BLaER1 (cell line): Measurements from ENCODE around the gene TTC36.
A peak's percentile ranks its signal among the peaks of the same experiment; 100 is the strongest.

Source experiments
- H3K27ac ChIP-seq: shearing (Covaris generic); formaldehyde crosslinking; 2 replicates; pipeline ENCODE4 v1.8.1; 2022
- H3K27me3 ChIP-seq: shearing (Covaris generic); formaldehyde crosslinking; 2 replicates; pipeline ENCODE4 v1.8.1; 2022
- H3K36me3 ChIP-seq: shearing (Covaris generic); formaldehyde crosslinking; 2 replicates; pipeline ENCODE4 v1.8.1; 2022
- H3K4me1 ChIP-seq: shearing (Covaris generic); formaldehyde crosslinking; 2 replicates; pipeline ENCODE4 v1.8.1; 2022
- H3K4me2 ChIP-seq: shearing (Covaris generic); formaldehyde crosslinking; 2 replicates; pipeline ENCODE4 v1.8.1; 2022
- H3K4me3 ChIP-seq: shearing (Covaris generic); formaldehyde crosslinking; 2 replicates; pipeline ENCODE4 v1.8.1; 2022
- H3K9ac ChIP-seq: shearing (Covaris generic); formaldehyde crosslinking; 2 replicates; pipeline ENCODE4 v1.8.1; 2022
- H3K9me3 ChIP-seq: shearing (Covaris generic); formaldehyde crosslinking; 2 replicates; pipeline ENCODE4 v1.8.1; 2022
- H4K20me1 ChIP-seq: shearing (Covaris generic); formaldehyde crosslinking; 2 replicates; pipeline ENCODE4 v1.8.1; 2022
- Cebpa-rat ChIP-seq: shearing (Covaris generic); IDR thresholded peaks from 2 replicates; pipeline ENCODE4 v1.8.1; 2022

Gene TTC36

DNA sequence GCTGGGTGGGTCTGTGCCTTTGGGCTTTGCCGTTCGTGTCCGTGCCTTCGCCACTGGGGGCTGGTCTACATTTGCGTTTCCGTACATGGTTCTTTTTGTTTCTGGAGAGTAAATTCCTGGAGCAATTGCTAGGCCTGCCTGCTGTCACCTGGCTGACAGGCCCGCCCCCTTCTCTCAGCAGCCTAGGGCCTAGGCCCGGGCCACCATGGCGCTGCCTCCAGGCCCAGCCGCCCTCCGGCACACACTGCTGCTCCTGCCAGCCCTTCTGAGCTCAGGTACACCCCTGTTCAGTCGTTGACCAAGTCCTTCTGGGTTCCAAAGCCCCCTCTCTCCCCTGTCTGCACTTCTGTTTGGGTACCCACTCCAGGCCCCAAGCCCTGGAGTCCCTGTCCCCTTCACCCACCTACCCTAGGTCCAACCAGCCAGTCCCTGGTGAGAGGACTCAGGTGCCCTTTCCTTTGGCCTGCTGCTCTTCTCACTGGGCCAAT lies 4.4 kb downstream of the TTC36 start:
- Histone ChIP-seq H3K27ac (peak overlapping the region; percentile 86; the same call in 1 of the 2 replicates), H3K9ac (peak overlapping the region; percentile 89), H3K9me3 (no peaks in the 10 kb centered on the region)

DNA sequence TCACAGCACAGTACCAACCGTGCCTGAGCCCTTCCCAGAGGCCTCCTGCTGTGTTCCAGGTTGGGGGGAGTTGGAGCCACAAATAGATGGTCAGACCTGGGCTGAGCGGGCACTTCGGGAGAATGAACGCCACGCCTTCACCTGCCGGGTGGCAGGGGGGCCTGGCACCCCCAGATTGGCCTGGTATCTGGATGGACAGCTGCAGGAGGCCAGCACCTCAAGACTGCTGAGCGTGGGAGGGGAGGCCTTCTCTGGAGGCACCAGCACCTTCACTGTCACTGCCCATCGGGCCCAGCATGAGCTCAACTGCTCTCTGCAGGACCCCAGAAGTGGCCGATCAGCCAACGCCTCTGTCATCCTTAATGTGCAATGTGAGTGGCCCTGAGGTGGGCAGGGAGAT lies 4.8 kb downstream of the TTC36 start:
- Histone ChIP-seq H3K27me3 (no peaks in the 10 kb centered on the region), H3K36me3 (peaks cover 42% of the 10 kb centered on the region; the same call in 1 of the 2 replicates), H3K4me2 (peak overlapping the region; percentile 80), H3K27ac (no peak overlapping the region), H4K20me1 (no peaks in the 10 kb centered on the region), H3K4me1 (peaks cover 36% of the 10 kb centered on the region), H3K9me3 (no peaks in the 10 kb centered on the region), H3K9ac (peak overlapping the region; percentile 89), H3K4me3 (peak overlapping the region; percentile 84)
- TF ChIP-seq Cebpa-rat: no peak

More for the DNA sequence above, 4.4 kb downstream of the TTC36 start:
- Histone ChIP-seq H3K27me3 (no peaks in the 10 kb centered on the region), H3K4me3 (peak overlapping the region; percentile 84), H3K36me3 (peaks cover 47% of the 10 kb centered on the region; the same call in 1 of the 2 replicates), H3K4me2 (peak overlapping the region; percentile 80), H3K4me1 (peaks cover 40% of the 10 kb centered on the region), H4K20me1 (no peaks in the 10 kb centered on the region)
- no peak for TF ChIP-seq Cebpa-rat

DNA sequence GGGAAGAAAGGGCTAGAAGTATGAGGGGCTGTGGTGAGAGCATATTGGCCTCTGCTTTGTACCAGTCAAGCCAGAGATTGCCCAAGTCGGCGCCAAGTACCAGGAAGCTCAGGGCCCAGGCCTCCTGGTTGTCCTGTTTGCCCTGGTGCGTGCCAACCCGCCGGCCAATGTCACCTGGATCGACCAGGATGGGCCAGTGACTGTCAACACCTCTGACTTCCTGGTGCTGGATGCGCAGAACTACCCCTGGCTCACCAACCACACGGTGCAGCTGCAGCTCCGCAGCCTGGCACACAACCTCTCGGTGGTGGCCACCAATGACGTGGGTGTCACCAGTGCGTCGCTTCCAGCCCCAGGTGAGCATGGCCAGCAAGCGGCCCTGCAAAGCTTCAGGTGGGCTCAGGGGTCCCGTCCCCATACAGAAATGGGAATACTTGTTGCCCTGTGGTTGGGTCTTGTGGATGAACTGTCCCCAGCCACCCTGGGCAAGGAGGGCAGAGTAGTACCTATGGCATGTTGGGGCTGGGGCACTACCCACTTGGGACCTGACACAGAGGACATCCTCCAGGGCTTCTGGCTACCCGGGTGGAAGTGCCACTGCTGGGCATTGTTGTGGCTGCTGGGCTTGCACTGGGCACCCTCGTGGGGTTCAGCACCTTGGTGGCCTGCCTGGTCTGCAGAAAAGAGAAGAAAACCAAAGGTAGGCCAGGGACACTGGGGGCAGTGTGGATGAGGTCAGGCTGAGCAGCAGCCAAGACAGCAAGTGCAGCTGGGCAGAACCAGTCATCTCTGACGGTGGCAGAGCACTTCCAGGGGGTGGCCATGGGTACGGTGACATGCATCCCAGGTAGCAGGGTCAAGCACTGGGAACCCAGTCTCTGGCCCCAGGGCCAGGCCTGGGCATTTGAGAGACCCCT lies 5.8 kb downstream of the TTC36 start:
- no peaks in the 10 kb centered on the region for H3K9me3 ChIP-seq
- H3K4me1 ChIP-seq: peaks cover 30% of the 10 kb centered on the region
- no peaks in the 10 kb centered on the region for H4K20me1 ChIP-seq
- no peak overlapping the region for H3K4me3 ChIP-seq
- H3K9ac ChIP-seq: no peak overlapping the region
- H3K27me3 ChIP-seq: no peaks in the 10 kb centered on the region
- TF ChIP-seq Cebpa-rat: no peak
- H3K27ac ChIP-seq: no peak overlapping the region
- H3K4me2 ChIP-seq: no peak overlapping the region
- H3K36me3 ChIP-seq: peaks cover 34% of the 10 kb centered on the region; the same call in 1 of the 2 replicates

DNA sequence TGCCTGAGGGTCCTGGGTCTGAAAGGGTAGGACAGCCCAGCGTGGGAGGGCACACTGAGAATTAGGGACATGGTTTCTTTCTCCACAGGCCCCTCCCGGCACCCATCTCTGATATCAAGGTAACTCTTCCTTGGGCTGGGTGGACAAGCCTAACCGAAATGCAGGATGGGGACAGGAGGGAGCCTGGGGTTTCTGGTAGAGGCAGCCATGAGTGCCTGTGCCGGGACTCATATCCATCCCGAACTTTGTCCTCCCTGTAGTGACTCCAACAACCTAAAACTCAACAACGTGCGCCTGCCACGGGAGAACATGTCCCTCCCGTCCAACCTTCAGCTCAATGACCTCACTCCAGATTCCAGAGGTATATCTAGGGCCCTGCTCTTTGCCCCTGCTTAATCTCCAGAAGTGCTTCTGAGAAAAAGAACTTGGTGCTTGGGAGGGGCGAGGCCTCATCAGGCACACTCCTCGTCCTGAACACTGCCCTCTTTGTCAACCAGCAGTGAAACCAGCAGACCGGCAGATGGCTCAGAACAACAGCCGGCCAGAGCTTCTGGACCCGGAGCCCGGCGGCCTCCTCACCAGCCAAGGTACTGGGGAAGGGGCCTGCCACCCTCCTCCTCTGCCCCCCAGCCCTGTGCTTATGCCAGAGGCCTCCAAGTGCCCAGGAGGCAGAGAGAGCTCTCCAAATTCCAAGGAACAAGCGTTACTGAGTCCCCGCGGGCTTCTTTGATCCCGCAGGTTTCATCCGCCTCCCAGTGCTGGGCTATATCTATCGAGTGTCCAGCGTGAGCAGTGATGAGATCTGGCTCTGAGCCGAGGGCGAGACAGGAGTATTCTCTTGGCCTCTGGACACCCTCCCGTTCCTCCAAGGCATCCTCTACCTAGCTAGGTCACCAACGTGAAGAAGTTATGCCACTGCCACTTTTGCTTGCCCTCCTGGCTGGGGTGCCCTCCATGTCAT lies 6.8 kb downstream of the TTC36 start:
- no peak for TF ChIP-seq Cebpa-rat
- no peak overlapping the region for H3K27ac ChIP-seq
- H3K4me3 ChIP-seq: no peak overlapping the region
- H4K20me1 ChIP-seq: no peaks in the 10 kb centered on the region
- peaks cover 24% of the 10 kb centered on the region for H3K4me1 ChIP-seq
- H3K4me2 ChIP-seq: no peak overlapping the region
- H3K36me3 ChIP-seq: peaks cover 28% of the 10 kb centered on the region; the same call in 1 of the 2 replicates
- H3K27me3 ChIP-seq: no peaks in the 10 kb centered on the region
- no peak overlapping the region for H3K9ac ChIP-seq
- no peaks in the 10 kb centered on the region for H3K9me3 ChIP-seq

DNA sequence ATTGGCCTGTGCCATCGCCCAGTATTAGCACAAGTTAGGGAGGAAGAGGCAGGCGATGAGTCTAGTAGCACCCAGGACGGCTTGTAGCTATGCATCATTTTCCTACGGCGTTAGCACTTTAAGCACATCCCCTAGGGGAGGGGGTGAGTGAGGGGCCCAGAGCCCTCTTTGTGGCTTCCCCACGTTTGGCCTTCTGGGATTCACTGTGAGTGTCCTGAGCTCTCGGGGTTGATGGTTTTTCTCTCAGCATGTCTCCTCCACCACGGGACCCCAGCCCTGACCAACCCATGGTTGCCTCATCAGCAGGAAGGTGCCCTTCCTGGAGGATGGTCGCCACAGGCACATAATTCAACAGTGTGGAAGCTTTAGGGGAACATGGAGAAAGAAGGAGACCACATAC lies 8.0 kb downstream of the TTC36 start:
- peaks cover 11% of the 10 kb centered on the region for H3K4me1 ChIP-seq
- peaks cover 31% of the 10 kb centered on the region; the same call in 1 of the 2 replicates for H3K36me3 ChIP-seq
- no peak overlapping the region for H3K4me2 ChIP-seq
- H3K27me3 ChIP-seq: no peaks in the 10 kb centered on the region
- TF ChIP-seq Cebpa-rat: no peak
- no peaks in the 10 kb centered on the region for H3K9me3 ChIP-seq
- H3K27ac ChIP-seq: no peak overlapping the region
- H3K9ac ChIP-seq: no peak overlapping the region
- no peaks in the 10 kb centered on the region for H4K20me1 ChIP-seq
- no peak overlapping the region for H3K4me3 ChIP-seq

DNA sequence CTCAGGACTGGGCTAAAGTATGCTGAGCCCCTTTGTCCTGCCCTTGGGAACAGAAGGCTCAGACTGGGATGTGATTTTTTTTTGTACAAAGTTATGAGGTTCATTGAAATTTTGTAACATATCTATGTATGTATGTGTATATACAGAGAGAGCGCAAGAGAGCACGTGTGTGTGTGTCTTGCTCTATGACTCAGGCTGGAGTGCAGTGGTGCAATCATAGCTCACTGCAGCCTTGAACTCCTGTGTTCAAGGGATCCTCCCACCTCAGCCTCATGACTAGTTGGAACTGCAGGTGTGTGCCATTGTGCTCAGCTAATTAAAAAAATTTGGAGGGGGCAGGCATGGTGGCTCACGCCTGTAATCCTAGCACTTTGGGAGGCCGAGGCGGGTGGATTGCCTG lies 9.5 kb downstream of the TTC36 start:
- Histone ChIP-seq H3K27me3 (no peaks in the 10 kb centered on the region), H3K36me3 (peaks cover 39% of the 10 kb centered on the region), H3K4me1 (peaks cover 6% of the 10 kb centered on the region), H3K27ac (no peak overlapping the region), H3K9me3 (no peaks in the 10 kb centered on the region), H3K4me2 (no peak overlapping the region), H3K9ac (no peak overlapping the region), H4K20me1 (no peaks in the 10 kb centered on the region), H3K4me3 (no peak overlapping the region)
- no peak for TF ChIP-seq Cebpa-rat

DNA sequence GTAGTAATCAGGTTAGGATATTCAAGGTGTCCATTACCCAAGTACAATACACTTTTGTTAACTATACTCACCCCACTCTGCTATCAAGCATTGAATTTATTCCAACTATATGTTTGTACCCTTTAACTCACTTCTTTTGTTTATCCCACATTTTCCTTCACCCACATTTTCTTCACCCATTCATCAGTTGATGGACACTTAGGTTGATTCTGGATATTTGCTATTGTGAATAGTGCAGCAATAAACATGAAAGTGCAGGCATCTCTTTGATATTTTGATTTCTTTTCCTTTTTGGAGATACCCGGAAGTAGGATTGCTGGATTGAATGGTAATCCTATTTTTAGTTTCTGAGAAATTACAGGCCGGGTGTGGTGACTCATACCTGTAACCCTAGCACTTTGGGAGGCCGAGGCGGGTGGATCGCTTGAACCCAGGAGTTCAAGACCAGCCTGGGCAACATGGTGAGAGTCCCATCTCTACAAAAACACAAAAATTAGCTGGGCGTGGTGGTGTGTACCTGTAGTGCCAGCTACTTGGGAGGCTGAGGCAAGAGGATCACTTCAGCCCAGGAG lies 10.2 kb downstream of the TTC36 start:
- Histone ChIP-seq H3K4me1 (no peaks in the 10 kb centered on the region), H3K9ac (no peak overlapping the region), H3K4me3 (no peak overlapping the region), H3K27me3 (no peaks in the 10 kb centered on the region), H4K20me1 (no peaks in the 10 kb centered on the region), H3K4me2 (no peak overlapping the region), H3K9me3 (no peaks in the 10 kb centered on the region), H3K27ac (no peak overlapping the region), H3K36me3 (peaks cover 47% of the 10 kb centered on the region)
- no peak for TF ChIP-seq Cebpa-rat

DNA sequence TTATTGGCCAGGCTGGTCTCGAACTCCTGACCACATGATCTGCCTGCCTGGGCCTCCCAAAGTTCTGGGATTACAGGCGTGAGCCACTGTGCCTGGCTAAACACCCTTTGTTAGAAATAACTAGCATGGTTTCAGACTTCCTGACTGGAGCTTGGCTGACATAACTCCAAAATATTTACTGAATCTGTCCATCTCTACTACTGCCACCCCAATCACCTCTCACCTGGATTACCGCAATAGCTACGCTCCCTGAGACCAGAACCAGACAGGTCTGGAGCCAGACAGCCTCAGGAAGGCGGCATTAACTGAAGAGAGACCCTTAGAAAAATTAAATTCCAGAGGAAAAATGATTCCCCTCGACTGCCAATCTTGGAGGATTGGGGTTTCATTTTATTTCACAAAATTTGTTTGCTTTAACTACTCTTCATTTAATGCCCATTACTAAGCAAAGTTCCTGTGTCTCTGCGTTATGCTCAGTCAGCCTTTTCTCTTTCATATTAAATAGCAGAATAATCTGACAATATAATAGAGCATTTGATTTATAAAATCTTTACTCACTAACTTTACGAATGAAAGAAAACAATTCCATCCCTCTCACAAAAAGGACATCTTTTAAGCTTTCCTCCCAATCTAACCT lies 16.9 kb downstream of the TTC36 start:
- no peak overlapping the region for H3K9ac ChIP-seq
- H3K27ac ChIP-seq: no peak overlapping the region
- no peak overlapping the region for H3K4me3 ChIP-seq
- TF ChIP-seq Cebpa-rat: no peak
- H3K4me1 ChIP-seq: no peaks in the 10 kb centered on the region
- H3K4me2 ChIP-seq: no peak overlapping the region
- H3K9me3 ChIP-seq: no peaks in the 10 kb centered on the region
- H4K20me1 ChIP-seq: no peaks in the 10 kb centered on the region
- H3K27me3 ChIP-seq: no peaks in the 10 kb centered on the region
- peaks cover 68% of the 10 kb centered on the region for H3K36me3 ChIP-seq

DNA sequence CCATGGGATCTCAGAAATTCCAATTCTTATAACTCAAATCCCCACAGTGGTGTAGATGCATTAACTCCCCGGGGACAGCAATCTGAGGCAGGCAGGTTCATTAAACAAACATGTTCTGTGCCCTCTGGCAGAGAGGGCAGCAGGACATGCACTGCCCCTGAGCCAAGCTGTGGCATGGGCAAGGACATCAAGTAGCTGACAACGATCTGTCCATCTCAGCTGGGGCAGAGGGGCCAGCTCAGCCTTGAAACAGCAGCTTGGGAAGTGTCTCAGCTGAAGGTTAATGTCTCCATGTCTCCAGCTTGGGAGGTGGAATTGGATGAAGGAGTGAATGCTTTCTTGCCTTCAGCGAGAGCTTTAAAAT lies 17.4 kb downstream of the TTC36 start:
- Histone ChIP-seq H4K20me1 (no peaks in the 10 kb centered on the region), H3K9me3 (no peaks in the 10 kb centered on the region), H3K27ac (no peak overlapping the region), H3K9ac (no peak overlapping the region), H3K4me2 (no peak overlapping the region), H3K36me3 (peaks cover 71% of the 10 kb centered on the region), H3K27me3 (no peaks in the 10 kb centered on the region), H3K4me3 (no peak overlapping the region), H3K4me1 (no peaks in the 10 kb centered on the region)
- no peak for TF ChIP-seq Cebpa-rat
